DMS53 treated with DMSO at 0.1 percent for 48 hours (cell line): ENCODE measurements around the gene IFIT1.
"Not testable (repeated sequence)": the region's sequence is repeated elsewhere in the genome, so short reads cannot be mapped to it uniquely, and the experiment has no call there.

Experiments used
- DNase-seq: peaks from one replicate; lab custom pipeline; 2025; ENCODE audit not compliant: unreplicated experiment; lab: John Stamatoyannopoulos, UW

IFIT1 gene

GRCh38 chr10:89364531-89364930 is 27.9 kb upstream of the IFIT1 start:
- DNase-seq: no peak

GRCh38 chr10:89367529-89367928 is 24.9 kb upstream of the IFIT1 start:
- DNase-seq: no peak

GRCh38 chr10:89368129-89368528 is 24.3 kb upstream of the IFIT1 start:
- DNase-seq: no peak

- DNase-seq: no peak
Observed at GRCh38 chr10:89369156-89370105, 23.0 kb upstream of the IFIT1 start.

- no peak for DNase-seq
Observed at GRCh38 chr10:89371079-89371478, 21.3 kb upstream of the IFIT1 start.

GRCh38 chr10:89371987-89372386 is 20.4 kb upstream of the IFIT1 start:
- DNase-seq: no peak

GRCh38 chr10:89373916-89374711 is 18.3 kb upstream of the IFIT1 start:
- peak; percentile 53 for DNase-seq

GRCh38 chr10:89374713-89375141 is 17.7 kb upstream of the IFIT1 start:
- DNase-seq: no peak

- DNase-seq: no peak
Observed at GRCh38 chr10:89377705-89378637, 14.5 kb upstream of the IFIT1 start, which contains the start of gene IFIT1B. Gene IFIT1B, plus strand, starts transcription at chr10:89378056. Its CDS starts 80 bp downstream, at chr10:89378136.

GRCh38 chr10:89379103-89379502 is 13.3 kb upstream of the IFIT1 start:
- DNase-seq: no peak

- DNase-seq: no peak
Observed at GRCh38 chr10:89382757-89383156, 9.7 kb upstream of the IFIT1 start.

- DNase-seq: no peak
Observed at GRCh38 chr10:89384474-89385340, 7.7 kb upstream of the IFIT1 start.

- no peak for DNase-seq
Observed at GRCh38 chr10:89388806-89389205, 3.6 kb upstream of the IFIT1 start.

GRCh38 chr10:89389254-89389653 is 3.2 kb upstream of the IFIT1 start:
- peak; percentile 54 for DNase-seq

GRCh38 chr10:89390476-89391225 is 1.8 kb upstream of the IFIT1 start:
- no peak for DNase-seq

GRCh38 chr10:89391226-89391576 is 1.2 kb upstream of the IFIT1 start:
- not testable (repeated sequence) for DNase-seq

- no peak for DNase-seq
Observed at GRCh38 chr10:89392974-89393373, 551 bp downstream of the IFIT1 start.

GRCh38 chr10:89393898-89394297 is 1.5 kb downstream of the IFIT1 start:
- DNase-seq: peak; percentile 66

GRCh38 chr10:89395141-89395540 is 2.7 kb downstream of the IFIT1 start:
- no peak for DNase-seq
